Adrenal gland (tissue), 5 donors: ENCODE results near the gene TGDS.

Experiments
- CTCF ChIP-seq, 6 experiments: fragments of 450-650 bp in 4 of 6; fragments of 200-600 bp in 2 of 6; sonication (generic) in 1 of 6; IDR thresholded peaks; 1 replicate in 5 of 6; 2 replicates in 1 of 6; pipeline versions ENCODE4 v1.5.1 to v1.8.0; 2016 to 2021; ENCODE audit warnings: antibody characterized with exemption in 6 of 6, mild to moderate bottlenecking in 2 of 6, moderate library complexity in 1 of 6
- POLR2A ChIP-seq, 2 donors: fragments of 450-650 bp; IDR thresholded peaks; one replicate each; pipeline ENCODE4 v1.6.1; 2017; ENCODE audit warnings: antibody characterized with exemption in 2 of 2, mild to moderate bottlenecking in 2 of 2, moderate library complexity in 1 of 2
- donor health status: DM: no; HTN: no; CAD: no.

GRCh38 chr13:94620286-94620896, 24.4 kb upstream of the TGDS start:
- peak in 5 of 6 experiments; percentile 5 to 58 (median 39) for TF ChIP-seq CTCF (IDR thresholded peaks at IDR 0.05)
- no peak for TF ChIP-seq POLR2A (IDR thresholded peaks at IDR 0.05)
